ENCODE results near the gene NPPB. TPM values are rescaled to one million over a fixed set of nuclear protein-coding genes. Genes with fewer than 3 reads are reported as not detected.
A peak's percentile ranks its signal among the peaks of the same experiment; 100 is the strongest.

The NPPB gene
- total and polyA plus RNA-seq, 2 experiments from 2014 or later = 3.9 to 6.7 TPM

DNA sequence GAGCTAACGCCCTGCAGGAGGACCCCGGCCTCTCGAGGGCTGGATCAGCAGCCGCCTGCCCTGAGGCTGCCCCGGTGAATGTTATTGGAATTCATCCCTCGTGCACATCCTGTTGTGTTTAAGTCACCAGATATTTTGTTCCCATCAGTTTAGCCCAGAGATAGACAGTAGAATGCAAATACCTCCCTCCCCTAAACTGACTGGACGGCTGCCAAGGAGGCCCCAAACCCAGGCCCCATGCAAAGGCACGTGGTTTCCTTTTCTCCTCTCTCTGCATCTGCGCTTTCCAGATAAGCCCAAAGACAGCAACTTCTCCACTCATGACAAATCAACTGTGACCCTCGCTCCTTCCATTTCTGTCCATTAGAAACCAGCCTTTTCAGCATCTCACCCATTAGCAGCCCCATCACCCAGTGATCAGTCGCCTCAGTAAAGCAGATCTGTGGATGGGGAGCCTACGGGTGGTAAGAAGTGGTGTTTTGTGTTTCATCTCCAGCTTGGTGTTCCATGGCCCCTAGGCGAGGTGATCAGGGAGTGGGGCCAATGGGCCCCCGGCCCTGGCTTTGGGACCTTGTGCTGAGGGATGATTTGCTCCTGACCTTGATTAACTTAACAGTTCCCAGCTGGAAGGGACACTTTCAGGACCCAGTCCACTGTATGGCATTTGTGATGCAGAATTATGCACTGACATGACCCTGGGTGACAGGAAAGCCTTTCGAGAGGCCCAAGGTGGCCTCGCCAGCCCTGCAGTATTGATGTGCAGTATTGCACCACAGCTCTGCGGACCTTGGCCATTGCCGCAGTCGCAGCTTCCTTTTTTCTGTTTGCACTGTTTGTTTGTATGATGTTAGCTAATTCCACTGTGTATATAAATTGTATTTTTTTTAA is 16.3 kb downstream of the NPPB start:
- Histone ChIP-seq H3K27me3 (no peaks in the 10 kb centered on the region), H4K20me1 (ENCODE audit: insufficient read depth, poor library complexity, severe bottlenecking) (peaks cover 4% of the 10 kb centered on the region), H3K27ac (no peak overlapping the region), H3K9me3 (ENCODE audit: low read depth) (no peaks in the 10 kb centered on the region), H2AFZ (no peak overlapping the region), H3K9me2 (replicated peaks; ENCODE audit: insufficient read depth) (no peaks in the 10 kb centered on the region), H3K4me1 (ENCODE audit: insufficient read depth) (peaks cover 13% of the 10 kb centered on the region), H3K36me3 (replicated peaks; ENCODE audit: insufficient read depth, low read depth) (no peaks in the 10 kb centered on the region), H3K79me2 (no peaks in the 10 kb centered on the region), H3K4me3 (no peak overlapping the region), H3K4me2 (no peak overlapping the region)
- WGBS (ENCODE audit: low lambda C conversion rate, missing lambda C conversion rate) = 65% methylated on average over 19 of the region's 19 CpGs
- TF ChIP-seq EZH2phosphoT487 (IDR thresholded peaks at IDR 0.05; ENCODE audit: low read depth, severe bottlenecking, unreplicated experiment) (no peak), EZH2 (IDR thresholded peaks at IDR 0.05; ENCODE audit: borderline replicate concordance) (no peak), CTCF (IDR thresholded peaks at IDR 0.05; ENCODE audit: poor library complexity) (no peak)
- DNase-seq (ENCODE audit: low spot score) = peak; percentile 41

- TF ChIP-seq CTCF (IDR thresholded peaks at IDR 0.05; ENCODE audit: poor library complexity) (no peak), EZH2 (IDR thresholded peaks at IDR 0.05; ENCODE audit: borderline replicate concordance) (no peak), EZH2phosphoT487 (IDR thresholded peaks at IDR 0.05; ENCODE audit: low read depth, severe bottlenecking, unreplicated experiment) (no peak)
- H3K4me2 ChIP-seq = no peak overlapping the region
- H3K27ac ChIP-seq = no peak overlapping the region
- no peak overlapping the region for H2AFZ ChIP-seq
- H4K20me1 ChIP-seq (ENCODE audit: insufficient read depth, poor library complexity, severe bottlenecking) = peaks cover 4% of the 10 kb centered on the region
- peaks cover 13% of the 10 kb centered on the region for H3K4me1 ChIP-seq (ENCODE audit: insufficient read depth)
- WGBS (ENCODE audit: low lambda C conversion rate, missing lambda C conversion rate) = 90% methylated on average over 17 of the region's 17 CpGs
- no peaks in the 10 kb centered on the region for H3K27me3 ChIP-seq
- no peak for DNase-seq (ENCODE audit: low spot score)
- no peaks in the 10 kb centered on the region for H3K36me3 ChIP-seq (replicated peaks; ENCODE audit: insufficient read depth, low read depth)
- H3K4me3 ChIP-seq = no peak overlapping the region
- no peaks in the 10 kb centered on the region for H3K9me3 ChIP-seq (ENCODE audit: low read depth)
- H3K79me2 ChIP-seq = no peaks in the 10 kb centered on the region
- H3K9me2 ChIP-seq (replicated peaks; ENCODE audit: insufficient read depth) = no peaks in the 10 kb centered on the region
Observed at GRCh38 chr1:11841245-11842153, 17.2 kb downstream of the NPPB start.

- Histone ChIP-seq H3K4me2 (no peak overlapping the region), H2AFZ (no peak overlapping the region), H3K27ac (no peak overlapping the region), H3K9me2 (replicated peaks; ENCODE audit: insufficient read depth) (no peaks in the 10 kb centered on the region), H3K9me3 (ENCODE audit: low read depth) (no peaks in the 10 kb centered on the region), H3K4me3 (no peak overlapping the region), H3K27me3 (no peaks in the 10 kb centered on the region), H3K79me2 (no peaks in the 10 kb centered on the region), H3K4me1 (ENCODE audit: insufficient read depth) (peaks cover 16% of the 10 kb centered on the region), H3K36me3 (replicated peaks; ENCODE audit: insufficient read depth, low read depth) (no peaks in the 10 kb centered on the region), H4K20me1 (ENCODE audit: insufficient read depth, poor library complexity, severe bottlenecking) (peaks cover 7% of the 10 kb centered on the region)
- WGBS (ENCODE audit: low lambda C conversion rate, missing lambda C conversion rate) = 98% methylated on average over 20 of the region's 20 CpGs
- TF ChIP-seq EZH2 (IDR thresholded peaks at IDR 0.05; ENCODE audit: borderline replicate concordance) = no peak
- DNase-seq (ENCODE audit: low spot score) = no peak
Observed at GRCh38 chr1:11839727-11840705, 18.7 kb downstream of the NPPB start.

All from hepatocyte (in vitro differentiated cells).